Activated naive CD8-positive, alpha-beta T cell treated with anti-CD3 and anti-CD28 coated beads, Interleukin-2, amount 50 U/mL, for 24 hours (primary cell): ENCODE data around the gene PITPNM1.

Experiments
- ATAC-seq: fragments of 150-1000 bp; cut with Tn5 transposase; one replicate; pipeline ENCODE4 v1.10.0; 2021
- DNase-seq: peaks from one replicate; pipeline ENCODE4 v3.0.0; 2021
- H3K27ac Mint-ChIP-seq: one replicate; pipeline ENCODE4 v1.8.0; 2021; ENCODE audit warnings: mild to moderate bottlenecking, mixed read lengths
- H3K27me3 Mint-ChIP-seq: one replicate; pipeline ENCODE4 v1.8.0; 2021; ENCODE audit warnings: mixed read lengths
- H3K36me3 Mint-ChIP-seq: one replicate; pipeline ENCODE4 v1.8.0; 2021; ENCODE audit warnings: low read depth, mixed read lengths
- H3K4me1 Mint-ChIP-seq: one replicate; pipeline ENCODE4 v1.8.0; 2021; ENCODE audit warnings: mixed read lengths
- H3K4me3 Mint-ChIP-seq: one replicate; pipeline ENCODE4 v1.8.0; 2021; ENCODE audit warnings: mild to moderate bottlenecking, moderate library complexity, mixed read lengths
- H3K9me3 Mint-ChIP-seq: one replicate; pipeline ENCODE4 v1.8.0; 2021; ENCODE audit warnings: mixed read lengths

PITPNM1 gene

DNA sequence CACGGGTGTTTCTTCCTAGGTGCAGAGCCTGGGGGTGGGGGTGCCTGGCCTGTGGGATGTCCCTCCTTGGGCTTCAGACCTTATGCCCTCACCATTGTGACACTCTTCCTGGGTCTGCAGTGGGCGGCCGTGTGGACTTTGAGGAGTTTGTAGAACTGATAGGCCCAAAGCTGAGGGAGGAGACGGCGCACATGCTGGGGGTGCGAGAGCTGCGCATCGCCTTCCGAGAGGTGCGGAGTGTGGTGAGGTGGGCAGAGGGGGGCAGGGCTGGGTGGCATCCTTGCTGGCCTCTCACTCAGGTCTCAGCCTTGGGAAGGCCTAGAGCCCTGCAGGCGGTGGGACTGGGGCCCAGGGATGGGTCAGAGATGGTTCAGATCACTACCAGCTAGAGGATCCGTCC is 47.7 kb downstream of the PITPNM1 start:
- Mint-ChIP-seq H3K27me3 (no peaks in the 10 kb centered on the region), H3K9me3 (no peaks in the 10 kb centered on the region), H3K4me1 (peaks cover 9% of the 10 kb centered on the region), H3K4me3 (no peak overlapping the region), H3K36me3 (no peaks in the 10 kb centered on the region), H3K27ac (no peak overlapping the region)
- no peak for ATAC-seq
- DNase-seq: no peak

DNA sequence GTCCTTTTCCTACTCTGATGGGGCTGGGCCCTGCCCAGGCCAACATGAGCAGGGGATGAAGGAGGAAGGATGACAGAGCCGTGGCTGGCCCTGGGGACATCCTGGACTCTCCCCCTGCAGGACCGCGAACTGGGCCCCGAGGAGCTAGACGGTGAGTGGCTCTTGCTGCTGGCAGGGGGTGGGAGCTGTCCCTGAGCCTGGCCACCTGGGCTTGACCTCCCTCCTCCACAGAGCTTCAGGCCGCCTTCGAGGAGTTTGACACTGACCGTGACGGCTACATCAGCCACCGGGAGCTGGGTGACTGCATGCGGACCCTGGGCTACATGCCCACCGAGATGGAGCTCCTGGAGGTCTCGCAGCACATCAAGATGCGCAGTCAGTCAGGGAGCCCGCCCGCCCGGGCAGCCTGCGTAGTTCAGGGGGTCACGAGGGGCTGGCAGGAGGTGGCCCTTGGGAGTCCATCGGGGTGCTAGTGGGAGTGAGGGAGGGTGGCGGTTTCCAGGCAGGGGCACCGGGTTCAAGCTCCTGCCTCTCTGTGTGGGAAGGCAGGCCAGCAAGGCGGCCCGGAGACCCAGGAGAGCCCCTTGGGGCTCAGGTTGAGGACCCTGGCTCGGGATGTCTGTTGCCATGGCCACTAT is 49.0 kb downstream of the PITPNM1 start:
- Mint-ChIP-seq H3K4me3 (no peak overlapping the region), H3K9me3 (no peaks in the 10 kb centered on the region), H3K4me1 (peaks cover 12% of the 10 kb centered on the region), H3K27me3 (no peaks in the 10 kb centered on the region), H3K36me3 (no peaks in the 10 kb centered on the region), H3K27ac (no peak overlapping the region)
- ATAC-seq: no peak
- no peak for DNase-seq

DNA sequence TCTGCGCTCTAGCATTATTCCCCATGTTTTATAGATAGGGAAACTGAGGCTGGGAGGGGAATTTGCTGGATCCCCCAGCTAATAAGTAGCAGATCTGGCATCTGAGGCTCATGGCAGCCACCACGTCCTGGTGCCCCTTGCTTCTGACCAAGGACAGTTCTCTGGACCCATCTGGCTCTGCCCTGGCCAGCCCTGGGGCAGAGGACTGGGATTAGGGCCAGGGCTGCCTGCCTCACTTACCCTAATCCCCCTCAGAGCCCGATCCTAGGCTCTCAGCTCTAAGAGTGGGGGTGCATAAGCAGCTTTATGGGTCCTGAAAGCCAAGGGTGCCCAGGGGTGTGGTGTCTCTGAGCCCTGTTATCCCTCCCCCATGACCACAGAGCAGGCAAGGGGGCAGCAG is 50.1 kb downstream of the PITPNM1 start, which contains the start of gene CABP4:
CABP4 (plus strand) TSS at position 301 of the 400 bp plus-strand sequence; CDS start at position 371, 70 bp downstream.
- Mint-ChIP-seq H3K4me3 (no peak within 1 kb of the TSS), H3K36me3 (no peaks in the 10 kb centered on the region), H3K27ac (no peak within 1 kb of the TSS), H3K4me1 (peaks cover 8% of the 10 kb centered on the region), H3K9me3 (no peaks in the 10 kb centered on the region), H3K27me3 (no peaks in the 10 kb centered on the region)
- DNase-seq (no peak), ATAC-seq (no peak)

DNA sequence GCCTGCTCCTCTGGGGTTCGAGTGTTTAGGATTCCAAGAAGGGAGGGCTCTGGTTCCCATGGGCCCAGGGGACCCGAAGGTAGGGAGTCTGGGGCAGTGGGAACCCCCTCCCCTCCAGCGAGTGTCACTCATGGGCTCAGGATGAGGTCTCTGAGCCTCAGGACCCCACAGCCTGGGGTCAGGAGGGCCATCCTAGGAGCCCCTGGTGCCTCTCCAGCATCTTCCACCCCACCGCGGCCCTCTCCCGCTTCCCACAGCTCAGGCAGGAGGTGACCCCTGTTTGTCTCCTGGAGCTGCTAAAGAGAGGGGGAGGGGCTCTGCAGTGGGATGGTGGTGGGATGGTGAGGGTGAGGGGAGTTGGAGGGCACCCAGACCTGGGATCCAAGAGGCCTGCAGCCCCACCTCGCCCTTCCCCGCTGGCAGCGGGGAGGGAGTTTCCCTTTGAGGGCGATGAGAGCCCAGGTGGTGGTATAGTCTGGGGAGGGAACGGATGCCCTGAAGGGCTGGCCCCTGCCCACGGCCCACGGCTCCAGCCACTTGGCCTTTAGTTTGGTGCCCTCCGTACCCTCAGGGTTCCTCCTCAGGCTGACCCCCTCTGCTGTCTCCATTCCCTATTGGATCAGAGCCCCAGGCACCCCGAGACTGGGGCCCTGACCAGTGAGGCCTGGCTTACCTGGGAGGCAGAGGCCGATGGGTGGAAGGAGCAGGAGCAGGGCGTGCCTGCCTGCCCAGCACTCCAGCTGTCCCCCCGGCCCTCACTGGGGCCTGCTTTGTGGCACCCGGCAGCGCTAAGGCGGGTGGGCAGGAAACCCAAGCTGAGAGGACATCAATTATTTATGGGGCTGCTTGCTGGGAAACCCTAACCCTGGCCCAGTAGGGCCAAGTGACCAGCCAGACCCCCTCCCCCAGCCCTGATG is 51.1 kb downstream of the PITPNM1 start:
- H3K36me3 Mint-ChIP-seq: no peaks in the 10 kb centered on the region
- no peaks in the 10 kb centered on the region for H3K27me3 Mint-ChIP-seq
- H3K4me3 Mint-ChIP-seq: no peak overlapping the region
- no peak overlapping the region for H3K27ac Mint-ChIP-seq
- no peaks in the 10 kb centered on the region for H3K9me3 Mint-ChIP-seq
- peaks cover 12% of the 10 kb centered on the region for H3K4me1 Mint-ChIP-seq
- ATAC-seq: no peak
- DNase-seq: no peak

DNA sequence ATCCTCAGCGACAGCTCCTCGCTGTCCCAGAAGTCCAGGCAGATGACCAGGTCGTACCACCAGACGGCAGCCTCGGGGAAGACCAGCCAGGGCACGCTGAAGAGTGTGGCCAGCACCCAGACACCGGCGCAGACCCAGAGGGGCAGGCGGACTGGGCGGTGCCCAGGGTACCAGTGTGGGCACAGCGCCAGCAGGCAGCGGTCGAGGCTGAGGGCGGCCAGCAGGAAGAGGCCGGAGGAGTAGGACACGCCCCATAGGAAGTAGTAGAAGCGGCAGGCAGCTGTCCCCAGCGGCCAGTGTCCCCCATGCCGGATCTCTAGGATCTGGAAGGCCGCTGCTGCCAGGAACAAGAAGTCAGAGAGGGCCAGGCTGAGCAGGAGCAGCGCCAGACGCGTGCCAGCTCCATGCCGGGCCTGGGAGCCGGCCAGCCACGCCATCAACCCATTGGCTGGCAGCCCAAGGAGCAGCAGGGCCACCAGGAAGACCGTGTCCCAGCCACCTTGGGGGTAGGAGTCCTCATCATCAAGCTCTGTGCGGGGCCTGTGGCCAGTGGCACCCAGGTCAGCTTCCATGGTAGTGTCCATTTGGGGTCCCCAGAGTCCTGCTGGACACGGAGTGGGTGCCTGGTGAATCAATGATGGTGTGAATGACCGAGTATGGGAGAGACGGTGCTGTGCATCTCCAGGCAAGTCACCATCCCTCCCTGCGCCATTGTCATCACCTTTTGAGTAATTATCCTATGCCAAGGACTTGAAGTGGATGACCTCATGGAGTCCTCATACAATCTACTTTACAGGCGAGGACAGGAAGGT is 52.8 kb downstream of the PITPNM1 start, which contains the start of gene GPR152:
GPR152 (minus strand) TSS at position 589 of the 812 bp plus-strand sequence; CDS start at position 584, 5 bp downstream.
- DNase-seq (no peak), ATAC-seq (no peak)
- Mint-ChIP-seq H3K27me3 (no peaks in the 10 kb centered on the region), H3K36me3 (no peaks in the 10 kb centered on the region), H3K9me3 (no peaks in the 10 kb centered on the region), H3K27ac (no peak within 1 kb of the TSS), H3K4me1 (peaks cover 19% of the 10 kb centered on the region), H3K4me3 (no peak within 1 kb of the TSS)

DNA sequence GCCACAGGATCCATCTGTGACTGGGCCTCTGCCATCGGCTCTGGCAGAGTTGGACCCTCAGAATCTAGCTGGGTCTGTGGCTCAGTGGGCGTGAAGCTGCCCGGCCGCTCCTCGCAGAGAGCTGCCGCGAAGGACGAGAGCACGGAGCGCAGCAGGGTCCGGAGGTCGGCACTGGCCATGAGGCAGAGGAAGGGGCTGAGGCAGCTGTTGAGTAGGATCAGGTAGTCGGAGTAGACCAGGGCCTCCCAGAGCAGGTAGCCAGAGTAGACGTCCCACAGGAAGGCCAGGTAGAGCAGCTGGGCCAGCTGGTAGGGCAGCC is 53.5 kb downstream of the PITPNM1 start:
- Mint-ChIP-seq H3K36me3 (no peaks in the 10 kb centered on the region), H3K27ac (no peak overlapping the region), H3K4me1 (peaks cover 22% of the 10 kb centered on the region), H3K9me3 (no peaks in the 10 kb centered on the region), H3K27me3 (no peaks in the 10 kb centered on the region), H3K4me3 (no peak overlapping the region)
- DNase-seq (no peak), ATAC-seq (no peak)

DNA sequence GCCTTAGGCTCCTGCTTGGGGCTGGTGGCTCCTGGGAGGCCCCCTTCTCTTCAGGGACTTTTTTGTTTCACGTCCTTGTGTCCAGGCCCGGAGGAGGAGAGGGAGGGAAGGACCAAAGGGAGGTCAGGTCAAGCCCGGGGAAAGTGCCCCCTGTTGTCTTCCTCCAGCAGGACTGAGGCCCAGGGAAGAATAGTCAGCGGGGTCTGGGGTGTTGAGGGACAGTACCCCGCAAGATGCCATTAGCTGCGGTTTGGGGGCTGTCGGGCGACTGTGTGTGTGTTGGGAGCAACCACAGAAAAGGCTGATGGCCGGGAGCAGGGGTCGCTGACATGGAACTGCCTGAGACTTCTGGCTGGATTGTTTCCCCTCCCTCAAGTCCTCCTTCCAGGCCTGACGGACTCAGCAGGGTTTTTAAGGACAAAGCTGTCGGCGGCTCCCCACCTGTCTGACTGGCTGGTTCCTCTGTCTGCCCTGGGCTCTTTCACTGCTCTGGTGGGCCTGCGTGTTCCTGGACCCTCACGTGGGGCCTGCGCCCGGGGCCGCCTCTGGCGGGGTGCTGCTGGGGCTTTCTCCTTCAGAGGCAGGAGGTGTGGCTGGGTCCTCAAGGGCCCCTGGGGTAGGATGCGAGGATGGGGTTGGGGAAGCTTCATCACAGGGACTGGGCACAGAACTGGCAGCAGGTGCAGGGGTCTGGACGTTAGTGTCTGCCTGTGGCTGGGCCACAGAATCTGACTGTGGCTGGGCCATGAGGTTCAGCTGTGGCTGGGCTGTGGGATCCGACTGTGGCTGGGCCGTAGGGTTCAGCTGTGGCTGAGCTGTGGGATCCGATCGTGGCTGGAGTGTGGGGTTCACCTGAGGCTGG is 54.1 kb downstream of the PITPNM1 start:
- Mint-ChIP-seq H3K4me1 (peaks cover 26% of the 10 kb centered on the region), H3K36me3 (no peaks in the 10 kb centered on the region), H3K9me3 (no peaks in the 10 kb centered on the region)

DNA sequence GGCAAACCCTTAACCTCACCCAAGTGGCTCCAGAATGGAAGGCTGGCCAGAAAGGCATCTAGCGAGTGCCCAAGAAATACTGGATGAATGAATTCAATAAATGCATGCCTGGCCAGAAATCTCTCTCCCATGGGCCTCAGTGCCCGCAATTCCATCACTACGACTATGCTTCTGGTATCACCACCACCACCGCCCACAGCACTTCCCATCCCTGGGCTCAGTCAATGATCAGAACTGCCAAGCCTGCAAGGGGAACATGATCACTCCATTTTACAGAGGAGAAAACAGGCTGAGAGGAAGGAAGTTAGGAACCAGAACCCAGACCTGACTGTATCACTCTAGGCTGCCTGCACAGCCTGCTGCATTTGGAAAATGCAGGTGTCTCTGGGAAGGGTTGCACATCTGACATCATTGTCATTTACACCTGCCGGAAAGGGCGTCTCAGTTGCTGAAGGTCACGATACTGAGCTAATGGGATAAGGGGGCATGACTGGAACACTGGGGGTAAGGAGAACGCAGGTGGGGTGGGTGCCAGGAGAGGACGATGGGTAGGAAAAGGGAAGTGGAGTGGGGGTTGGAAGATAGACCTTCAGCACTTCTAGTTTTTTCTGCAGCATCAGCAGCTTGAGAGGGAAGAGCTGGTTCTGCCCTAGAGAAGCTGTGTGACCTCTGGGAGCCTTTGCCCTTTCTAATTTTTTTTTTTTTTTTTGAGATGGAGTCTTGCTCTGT is 55.9 kb downstream of the PITPNM1 start:
- Mint-ChIP-seq H3K4me3 (no peak overlapping the region), H3K27me3 (no peaks in the 10 kb centered on the region), H3K27ac (no peak overlapping the region), H3K4me1 (peaks cover 43% of the 10 kb centered on the region), H3K36me3 (no peaks in the 10 kb centered on the region), H3K9me3 (no peaks in the 10 kb centered on the region)
- DNase-seq (no peak), ATAC-seq (no peak)

More for the DNA sequence above, 54.1 kb downstream of the PITPNM1 start:
- H3K27ac Mint-ChIP-seq: no peak overlapping the region
- ATAC-seq (no peak), DNase-seq (no peak)
- no peaks in the 10 kb centered on the region for H3K27me3 Mint-ChIP-seq
- H3K4me3 Mint-ChIP-seq: no peak overlapping the region

DNA sequence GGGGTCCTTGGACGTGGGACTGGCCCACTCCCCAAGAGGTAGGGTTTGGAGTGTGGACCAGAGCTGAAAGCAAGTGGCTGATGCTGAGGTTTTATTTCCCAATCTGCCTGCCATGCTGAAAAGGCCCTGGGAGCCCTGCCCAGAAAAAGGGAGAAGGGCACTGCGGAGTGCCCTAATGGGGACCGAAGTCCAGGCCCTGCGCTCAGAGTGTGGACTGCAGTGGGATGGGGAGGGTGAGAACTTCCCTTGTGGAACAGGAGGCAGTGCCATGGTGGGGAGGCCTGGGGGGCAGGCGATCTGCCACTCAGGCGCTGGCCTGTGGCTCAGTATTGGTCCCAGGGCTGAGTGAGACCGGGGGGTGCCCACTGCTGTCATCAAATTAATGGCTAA is 56.9 kb downstream of the PITPNM1 start:
- no peak for DNase-seq
- Mint-ChIP-seq H3K4me3 (no peak overlapping the region), H3K27me3 (no peaks in the 10 kb centered on the region), H3K4me1 (peaks cover 50% of the 10 kb centered on the region), H3K9me3 (no peaks in the 10 kb centered on the region), H3K27ac (no peak overlapping the region), H3K36me3 (no peaks in the 10 kb centered on the region)
- ATAC-seq: no peak

DNA sequence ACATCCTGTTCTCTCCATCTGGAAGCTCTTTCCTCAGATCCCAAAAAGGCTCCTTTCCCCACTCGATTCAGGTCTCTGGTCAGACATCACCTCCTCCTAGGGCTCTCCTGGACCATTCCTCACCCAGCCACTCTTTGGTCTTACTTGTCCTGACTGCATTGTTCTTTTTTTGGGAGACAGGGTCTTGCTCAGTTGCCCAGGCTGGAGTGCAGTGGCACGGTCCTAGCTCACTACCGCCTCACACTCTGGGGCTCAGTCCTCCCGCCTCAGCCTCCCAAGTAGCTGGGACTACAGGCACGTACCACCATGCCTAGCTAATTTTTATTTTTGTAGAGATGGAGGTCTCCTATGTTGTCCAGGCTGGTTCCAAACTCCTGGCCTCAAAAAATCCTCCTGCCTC is 59.6 kb downstream of the PITPNM1 start:
- Mint-ChIP-seq H3K36me3 (no peaks in the 10 kb centered on the region), H3K9me3 (no peaks in the 10 kb centered on the region), H3K27ac (peak overlapping the region; percentile 47), H3K27me3 (no peaks in the 10 kb centered on the region), H3K4me1 (peaks cover 65% of the 10 kb centered on the region), H3K4me3 (peak overlapping the region; percentile 73)
- ATAC-seq: no peak
- no peak for DNase-seq

DNA sequence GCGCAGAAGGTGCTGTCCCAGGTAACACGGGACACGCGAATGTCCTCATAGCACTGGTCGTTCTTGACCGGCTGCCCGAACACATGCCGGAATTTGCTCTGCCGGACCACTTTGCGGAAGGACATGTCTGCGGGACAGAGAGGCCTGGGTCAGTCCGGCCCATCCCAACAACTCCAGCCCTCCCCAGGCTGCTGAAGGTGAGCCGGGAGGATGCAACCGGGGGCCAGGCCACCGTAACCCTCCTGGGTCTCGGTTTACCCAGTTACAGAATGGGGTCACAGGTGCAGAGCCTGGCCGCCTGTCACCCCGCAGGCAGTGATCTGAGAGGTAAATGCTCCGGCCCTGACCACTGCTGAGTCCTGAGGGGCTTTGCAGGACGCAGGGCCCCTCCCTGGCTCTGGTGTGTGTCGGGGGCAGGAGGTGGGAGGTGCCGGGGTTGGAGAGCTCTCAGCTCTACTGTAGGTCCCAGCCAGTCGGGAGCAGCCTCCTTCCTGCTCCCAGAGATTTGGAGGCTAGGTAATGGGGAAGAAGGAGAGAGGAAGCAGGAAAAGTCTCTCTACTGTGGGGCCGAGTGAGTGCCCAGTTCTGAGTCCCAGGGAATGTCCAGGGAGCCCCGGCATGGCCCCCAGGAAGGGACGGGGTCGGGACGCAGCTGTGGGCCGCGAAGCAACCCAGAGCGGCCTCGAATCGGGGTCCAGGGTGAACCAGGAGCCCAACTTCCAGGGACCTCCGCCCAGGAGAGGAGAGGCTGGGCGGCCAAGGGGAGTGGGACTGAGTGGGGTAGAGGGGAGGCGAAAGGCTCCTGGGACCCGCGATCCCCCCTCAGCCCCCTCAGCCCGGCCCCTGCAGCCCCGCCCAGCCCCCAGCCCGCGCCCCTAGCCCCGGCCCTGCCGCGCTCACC is 62.4 kb downstream of the PITPNM1 start:
- Mint-ChIP-seq H3K36me3 (peaks cover 10% of the 10 kb centered on the region), H3K4me3 (peak overlapping the region; percentile 36), H3K9me3 (no peaks in the 10 kb centered on the region), H3K27ac (peak overlapping the region; percentile 60), H3K4me1 (peaks cover 69% of the 10 kb centered on the region), H3K27me3 (no peaks in the 10 kb centered on the region)
- no peak for ATAC-seq
- no peak for DNase-seq
